Astrocyte (in vitro differentiated cells and primary cell): ENCODE results near the gene UFD1.

Source experiments
- CTCF ChIP-seq: IDR thresholded peaks from 2 replicates; pipeline ENCODE4 v1.5.1; 2011; ENCODE audit warnings: low read depth, mild to moderate bottlenecking, inconsistent platforms, low read length, moderate library complexity; ENCODE audit not compliant: insufficient read depth
- EZH2 ChIP-seq: IDR thresholded peaks from 2 replicates; pipeline ENCODE4 v1.6.1; 2012; ENCODE audit warnings: mild to moderate bottlenecking, low read length, inconsistent platforms; ENCODE audit not compliant: insufficient read depth

DNA sequence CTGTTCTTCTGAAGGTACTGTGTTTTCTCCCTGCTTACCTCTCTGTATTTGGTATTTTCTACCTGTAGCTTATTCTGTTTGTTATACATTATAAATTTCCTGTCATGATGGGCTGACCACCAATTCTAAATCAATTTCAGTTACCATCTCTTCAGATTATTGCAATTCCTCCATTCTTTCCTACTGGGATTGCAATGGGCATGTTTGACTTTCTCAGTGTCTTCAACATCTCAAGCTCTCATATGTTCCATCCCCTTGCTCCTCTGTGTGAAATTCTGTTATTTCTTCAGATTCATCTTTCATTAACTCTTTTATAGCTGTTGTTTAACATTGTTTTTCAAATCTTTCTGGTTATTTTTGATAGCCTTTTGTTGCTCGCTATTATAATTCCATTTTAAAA lies 16.0 kb downstream of the UFD1 start:
- TF ChIP-seq CTCF (no peak), EZH2 (no peak)
